Endometrium (tissue), 2 donors: ENCODE measurements around the gene AMACR.

Experiments used
- FAIRE-seq: peaks from 2 replicates; lab custom pipeline; 2012; peaks lifted over from hg19 to GRCh38; lab: Jason Lieb, UNC
- donor health status: control.
- donor health status: control.

Gene AMACR

GRCh38 chr5:34007621-34008600 is at the start of gene AMACR:
Gene AMACR, minus strand, starts transcription at chr5:34008050. Its CDS starts 31 bp downstream, at chr5:34008019.
- no peak for FAIRE-seq

- FAIRE-seq = no peak
These were observed 49.7 kb upstream of the AMACR start for GRCh38 chr5:34057569-34057968.

- FAIRE-seq = no peak
These were observed 49.3 kb upstream of the AMACR start for GRCh38 chr5:34057118-34057517.

- FAIRE-seq = no peak
These were observed 47.8 kb upstream of the AMACR start for GRCh38 chr5:34055667-34056066.

- no peak for FAIRE-seq
These were observed 46.5 kb upstream of the AMACR start for GRCh38 chr5:34054400-34054729.

GRCh38 chr5:34053571-34054399 is 45.9 kb upstream of the AMACR start:
- no peak for FAIRE-seq

- no peak for FAIRE-seq
These were observed 45.3 kb upstream of the AMACR start for GRCh38 chr5:34053133-34053532.

- no peak for FAIRE-seq
These were observed 43.6 kb upstream of the AMACR start for GRCh38 chr5:34051374-34051980.

GRCh38 chr5:34047774-34048572 is 40.1 kb upstream of the AMACR start:
- FAIRE-seq = no peak

- FAIRE-seq = no peak
These were observed 39.3 kb upstream of the AMACR start for GRCh38 chr5:34047143-34047542.

- FAIRE-seq = no peak
These were observed 38.1 kb upstream of the AMACR start for GRCh38 chr5:34045996-34046395.

- FAIRE-seq = no peak
These were observed 37.2 kb upstream of the AMACR start for GRCh38 chr5:34045023-34045422.

GRCh38 chr5:34043099-34043876 is 35.4 kb upstream of the AMACR start, which contains the start of gene C1QTNF3:
Gene C1QTNF3, minus strand, starts transcription at chr5:34043213. Its CDS starts 88 bp downstream, at chr5:34043125.
- no peak for FAIRE-seq

- no peak for FAIRE-seq
These were observed 34.5 kb upstream of the AMACR start for GRCh38 chr5:34042321-34042720.

GRCh38 chr5:34041247-34041972 is 33.6 kb upstream of the AMACR start:
- FAIRE-seq = no peak

GRCh38 chr5:34040472-34040871 is 32.6 kb upstream of the AMACR start:
- FAIRE-seq = no peak

GRCh38 chr5:34039398-34040157 is 31.7 kb upstream of the AMACR start:
- FAIRE-seq = no peak

GRCh38 chr5:34038838-34039237 is 31.0 kb upstream of the AMACR start:
- no peak for FAIRE-seq

- no peak for FAIRE-seq
These were observed 30.5 kb upstream of the AMACR start for GRCh38 chr5:34038390-34038789.
